SK-N-SH (cell line): Measurements from ENCODE around the gene CNBP. TPM values are rescaled to one million over a fixed set of nuclear protein-coding genes. Genes with fewer than 3 reads are reported as not detected.

Experiments
- CTCF ChIA-PET: fragments of 300-600, 350-600 bp; formaldehyde crosslinking; extraction: SDS; loops from one replicate; lab custom pipeline; 2021; lab: Yijun Ruan, JAX
- POLR2A ChIA-PET: fragments of 350-600 bp; sonication (Branson Sonifier 250); formaldehyde crosslinking; extraction: SDS; loops from one replicate; lab custom pipeline; 2020; ENCODE audit warnings: antibody characterized with exemption, inconsistent platforms; lab: Yijun Ruan, JAX
- DNase-seq: peaks from one replicate; pipeline ENCODE4 v3.0.0; 2012
- H2AFZ ChIP-seq: fragments of 200-600 bp; sonication (generic); 2 replicates; pipeline ENCODE4 v1.8.1; 2016; ENCODE audit warnings: antibody characterized with exemption, mild to moderate bottlenecking, low read depth
- H3F3A ChIP-seq: fragments of 200-600 bp; sonication (generic); replicated peaks from 2 replicates; pipeline ENCODE3; 2016; ENCODE audit warnings: antibody characterized with exemption, mild to moderate bottlenecking; ENCODE audit not compliant: insufficient read depth
- H3K27ac ChIP-seq, 2 experiments: fragments of 200-500 bp in 1 of 2; fragments of 200-600 bp in 1 of 2; sonication (Bioruptor generic) in 1 of 2; sonication (generic), shearing (Covaris generic) in 1 of 2; 2 replicates each; pipeline versions ENCODE4 v1.5.1 to v1.6.1; 2014 to 2016; ENCODE audit warnings: low read depth in 2 of 2, inconsistent platforms in 1 of 2, low read length in 1 of 2, mild to moderate bottlenecking in 1 of 2, mixed read lengths in 1 of 2
- H3K27me3 ChIP-seq: fragments of 200-600 bp; sonication (generic), shearing (Covaris generic); 2 replicates; pipeline ENCODE4 v1.6.1; 2016; ENCODE audit warnings: mixed run types; ENCODE audit not compliant: insufficient read depth
- H3K36me3 ChIP-seq, 2 experiments: fragments of 200-500 bp in 1 of 2; fragments of 200-600 bp in 1 of 2; sonication (Bioruptor generic) in 1 of 2; sonication (generic) in 1 of 2; replicated peaks in 1 of 2; 2 replicates each; pipeline versions ENCODE3 to v1.5.1; 2014 to 2016; ENCODE audit warnings: low read length in 1 of 2, mild to moderate bottlenecking in 1 of 2; ENCODE audit not compliant: insufficient read depth in 2 of 2, control insufficient read depth in 1 of 2
- H3K4me1 ChIP-seq, 2 experiments: fragments of 200-500 bp in 1 of 2; fragments of 200-600 bp in 1 of 2; sonication (Bioruptor generic) in 1 of 2; sonication (generic), shearing (Covaris generic) in 1 of 2; 2 replicates each; pipeline versions ENCODE4 v1.5.1 to v1.6.1; 2014 to 2016; ENCODE audit warnings: low read depth in 1 of 2, low read length in 1 of 2, mixed run types in 1 of 2; ENCODE audit not compliant: insufficient read depth in 2 of 2, control insufficient read depth in 1 of 2
- H3K4me2 ChIP-seq: fragments of 200-600 bp; sonication (generic), shearing (Covaris generic); 2 replicates; pipeline ENCODE4 v1.6.1; 2017; ENCODE audit warnings: mixed run types
- H3K4me3 ChIP-seq, 2 experiments: fragments of 200-500 bp in 1 of 2; fragments of 200-600 bp in 1 of 2; sonication (Bioruptor generic) in 1 of 2; sonication (generic), shearing (Covaris generic) in 1 of 2; 2 replicates each; pipeline versions ENCODE4 v1.5.1 to v1.8.1; 2014 to 2016; ENCODE audit warnings: low read depth in 2 of 2, inconsistent platforms in 1 of 2, low read length in 1 of 2, mild to moderate bottlenecking in 1 of 2, mixed read lengths in 1 of 2, moderate library complexity in 1 of 2
- H3K79me2 ChIP-seq: fragments of 200-600 bp; sonication (generic); 2 replicates; pipeline ENCODE4 v1.8.1; 2017; ENCODE audit warnings: mild to moderate bottlenecking; ENCODE audit not compliant: insufficient read depth
- H3K9ac ChIP-seq: fragments of 200-600 bp; sonication (generic); 2 replicates; pipeline ENCODE4 v1.6.1; 2017; ENCODE audit warnings: mixed run types
- H3K9me2 ChIP-seq: fragments of 200-600 bp; sonication (generic); 2 replicates; pipeline ENCODE4 v1.6.1; 2017; ENCODE audit warnings: mixed run types
- H3K9me3 ChIP-seq: fragments of 200-600 bp; sonication (generic); 2 replicates; pipeline ENCODE4 v1.6.1; 2017; ENCODE audit warnings: mixed run types, mild to moderate bottlenecking, moderate library complexity
- H4K20me1 ChIP-seq: fragments of 200-600 bp; sonication (generic); 2 replicates; pipeline ENCODE4 v1.6.1; 2017; ENCODE audit warnings: mild to moderate bottlenecking, mixed run types; ENCODE audit not compliant: insufficient read depth
- CHD2 ChIP-seq: fragments of 150-350 bp; IDR thresholded peaks from 2 replicates; pipeline ENCODE4 v1.6.1; 2018; ENCODE audit warnings: low read length; ENCODE audit not compliant: partially characterized antibody
- EP300 ChIP-seq, 2 experiments: IDR thresholded peaks; 2 replicates each; pipeline versions ENCODE4 v1.4.0 to v1.6.1; 2012; ENCODE audit warnings: borderline replicate concordance in 1 of 2, low read depth in 1 of 2, low read length in 1 of 2
- EZH2phosphoT487 ChIP-seq: fragments of 200-600 bp; sonication (generic); IDR thresholded peaks from 2 replicates; pipeline ENCODE4 v1.6.1; 2017; ENCODE audit warnings: low read depth, mixed run types, mild to moderate bottlenecking, antibody characterized with exemption, moderate library complexity, borderline replicate concordance
- FOSL2 ChIP-seq: IDR thresholded peaks from 2 replicates; pipeline ENCODE4 v1.4.0; 2012; ENCODE audit warnings: low read depth, mild to moderate bottlenecking, moderate library complexity, borderline replicate concordance
- FOXJ3 ChIP-seq: sonication (generic); formaldehyde crosslinking; IDR thresholded peaks from 2 replicates; pipeline ENCODE4 v1.5.1; 2020; ENCODE audit warnings: mild to moderate bottlenecking, missing genetic modification reagents
- MAX ChIP-seq: IDR thresholded peaks from 2 replicates; pipeline ENCODE4 v1.4.0; 2012; ENCODE audit warnings: low read depth
- MXI1 ChIP-seq: IDR thresholded peaks from 2 replicates; pipeline ENCODE4 v1.6.1; 2012; ENCODE audit warnings: mild to moderate bottlenecking, low read depth, low read length, improper control_type of control experiment
- PBX3 ChIP-seq: IDR thresholded peaks from 2 replicates; pipeline ENCODE4; 2012
- RCOR1 ChIP-seq: fragments of 150-350 bp; IDR thresholded peaks from 2 replicates; pipeline ENCODE4 v1.6.1; 2017; ENCODE audit warnings: antibody characterized with exemption, low read length
- REST ChIP-seq: IDR thresholded peaks from 2 replicates; pipeline ENCODE4 v1.6.1; 2012; ENCODE audit warnings: mild to moderate bottlenecking, low read depth, low read length, moderate library complexity
- RXRA ChIP-seq: IDR thresholded peaks from 2 replicates; pipeline ENCODE4 v1.4.0; 2012; ENCODE audit warnings: low read depth, mild to moderate bottlenecking, borderline replicate concordance
- SMC3 ChIP-seq: IDR thresholded peaks from 2 replicates; pipeline ENCODE4 v1.6.1; 2012; ENCODE audit warnings: low read depth, low read length, improper control_type of control experiment
- TAF1 ChIP-seq: IDR thresholded peaks from 2 replicates; pipeline ENCODE4 v1.6.1; 2012; ENCODE audit warnings: low read depth, mild to moderate bottlenecking, low read length, moderate library complexity, borderline replicate concordance
- TCF12 ChIP-seq: IDR thresholded peaks from 2 replicates; pipeline ENCODE4 v1.4.0; 2012
- YY1 ChIP-seq: IDR thresholded peaks from 2 replicates; pipeline ENCODE4 v1.4.0; 2012; ENCODE audit warnings: low read depth, mild to moderate bottlenecking
- WGBS: methylation state at CpG from one replicate; pipeline ENCODE4 v1.1.6; 2017; ENCODE audit warnings: low lambda C conversion rate; 5-methylcytosine and 5-hydroxymethylcytosine counted together
- polyA plus RNA-seq, 3 experiments: library from polyadenylated mRNA; depleted of rRNA; stranded (reverse); fragments of >200 nt; gene quantifications; 2 replicates each; pipeline ENCODE4 v1.2.3, GENCODE V29; 2012
- TF ChIP-seq, protein P1 (sequence below): fragments of 200-600 bp; sonication (generic); IDR thresholded peaks from 2 replicates; pipeline ENCODE4 v1.6.1; 2017; ENCODE audit warnings: antibody characterized with exemption, mild to moderate bottlenecking, moderate library complexity
- TF ChIP-seq, protein P2 (sequence below): fragments of 150-350 bp; IDR thresholded peaks from 2 replicates; pipeline ENCODE4 v1.6.1; 2016; ENCODE audit warnings: mild to moderate bottlenecking, low read depth, low read length

Gene CNBP
- polyA plus RNA-seq, 1 of the 3 experiments (the other 2 are of a cell fraction): 240 TPM

DNA sequence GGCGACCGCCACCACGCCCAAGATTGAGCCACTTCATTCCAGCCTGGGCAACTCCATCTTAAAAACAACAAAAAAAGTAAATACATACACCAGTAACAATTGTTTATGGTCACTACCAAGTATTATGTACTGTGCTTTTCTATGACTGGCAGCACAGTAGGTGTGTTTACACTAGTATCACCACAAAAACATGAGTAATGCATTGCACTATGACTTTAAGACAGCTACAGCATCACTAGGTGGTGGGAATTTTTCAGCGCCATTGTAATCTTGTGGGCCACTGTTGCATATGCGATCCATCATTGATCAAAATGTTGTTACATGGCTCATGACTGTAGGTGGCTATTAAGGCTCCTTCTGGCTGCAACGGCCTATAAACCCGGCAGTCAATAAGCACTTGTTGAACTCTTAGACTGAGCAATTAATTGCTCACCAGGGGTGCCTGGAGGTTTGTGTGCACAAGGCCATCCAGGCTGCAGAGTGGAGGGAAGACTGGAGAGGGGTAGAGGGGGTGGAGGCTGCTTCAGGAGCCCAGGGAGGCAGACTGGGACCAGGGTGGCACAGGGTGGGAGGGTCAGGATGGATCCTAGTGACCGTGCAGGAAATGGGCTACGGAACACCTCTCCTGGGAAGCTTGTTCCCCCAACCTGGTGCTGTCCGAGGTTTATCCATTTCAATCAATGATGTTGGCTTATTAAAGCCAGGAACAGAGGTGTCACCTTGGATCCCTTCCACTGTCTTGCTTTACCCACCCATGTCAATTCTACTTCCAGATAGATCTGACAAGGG, 47.8 kb upstream of the CNBP start:
- H3K4me1 ChIP-seq: peaks cover 0 to 19% of the 10 kb centered on the region in 2 experiments; a peak in 2 of 4 replicates
- H3K36me3 ChIP-seq: no peaks in the 10 kb centered on the region
- no peaks in the 10 kb centered on the region for H4K20me1 ChIP-seq
- no peak overlapping the region for H3K4me3 ChIP-seq
- peak overlapping the region in 1 of 2 experiments; percentile 75; a peak in 2 of 4 replicates for H3K27ac ChIP-seq
- DNase-seq: no peak
- no peaks in the 10 kb centered on the region for H3K27me3 ChIP-seq
- H3K9me2 ChIP-seq: no peaks in the 10 kb centered on the region
- WGBS: 74% methylated on average over 9 of the region's 10 CpGs
- H3K9me3 ChIP-seq: no peaks in the 10 kb centered on the region
- TF ChIP-seq YY1 (no peak), EZH2phosphoT487 (no peak), MXI1 (no peak), CHD2 (no peak), RXRA (no peak), SMC3 (no peak), FOXJ3 (CRISPR knock-in tag) (no peak), RCOR1 (no peak), FOSL2 (no peak), MAX (no peak), TCF12 (no peak), EP300 (IDR thresholded peaks at IDR 0.05; ENCODE audit: borderline replicate concordance in 1 of 2, low read depth in 1 of 2, low read length in 1 of 2) (no peak), TAF1 (no peak), PBX3 (no peak), REST (no peak)
- TF ChIP-seq, protein P1, sequence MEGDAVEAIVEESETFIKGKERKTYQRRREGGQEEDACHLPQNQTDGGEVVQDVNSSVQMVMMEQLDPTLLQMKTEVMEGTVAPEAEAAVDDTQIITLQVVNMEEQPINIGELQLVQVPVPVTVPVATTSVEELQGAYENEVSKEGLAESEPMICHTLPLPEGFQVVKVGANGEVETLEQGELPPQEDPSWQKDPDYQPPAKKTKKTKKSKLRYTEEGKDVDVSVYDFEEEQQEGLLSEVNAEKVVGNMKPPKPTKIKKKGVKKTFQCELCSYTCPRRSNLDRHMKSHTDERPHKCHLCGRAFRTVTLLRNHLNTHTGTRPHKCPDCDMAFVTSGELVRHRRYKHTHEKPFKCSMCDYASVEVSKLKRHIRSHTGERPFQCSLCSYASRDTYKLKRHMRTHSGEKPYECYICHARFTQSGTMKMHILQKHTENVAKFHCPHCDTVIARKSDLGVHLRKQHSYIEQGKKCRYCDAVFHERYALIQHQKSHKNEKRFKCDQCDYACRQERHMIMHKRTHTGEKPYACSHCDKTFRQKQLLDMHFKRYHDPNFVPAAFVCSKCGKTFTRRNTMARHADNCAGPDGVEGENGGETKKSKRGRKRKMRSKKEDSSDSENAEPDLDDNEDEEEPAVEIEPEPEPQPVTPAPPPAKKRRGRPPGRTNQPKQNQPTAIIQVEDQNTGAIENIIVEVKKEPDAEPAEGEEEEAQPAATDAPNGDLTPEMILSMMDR: no peak
- TF ChIP-seq, protein P2, sequence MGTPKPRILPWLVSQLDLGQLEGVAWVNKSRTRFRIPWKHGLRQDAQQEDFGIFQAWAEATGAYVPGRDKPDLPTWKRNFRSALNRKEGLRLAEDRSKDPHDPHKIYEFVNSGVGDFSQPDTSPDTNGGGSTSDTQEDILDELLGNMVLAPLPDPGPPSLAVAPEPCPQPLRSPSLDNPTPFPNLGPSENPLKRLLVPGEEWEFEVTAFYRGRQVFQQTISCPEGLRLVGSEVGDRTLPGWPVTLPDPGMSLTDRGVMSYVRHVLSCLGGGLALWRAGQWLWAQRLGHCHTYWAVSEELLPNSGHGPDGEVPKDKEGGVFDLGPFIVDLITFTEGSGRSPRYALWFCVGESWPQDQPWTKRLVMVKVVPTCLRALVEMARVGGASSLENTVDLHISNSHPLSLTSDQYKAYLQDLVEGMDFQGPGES: no peak
- POLR2A ChIA-PET: no interaction called here
- no peak overlapping the region for H3K4me2 ChIP-seq
- H2AFZ ChIP-seq: no peak overlapping the region
- H3F3A ChIP-seq: peaks cover 29% of the 10 kb centered on the region
- CTCF ChIA-PET: interaction anchor here (0.9 to 8.8 kb wide), 3 partner anchors 14 to 265 kb away, joined by 3 to 49 read pairs (median 4); no protein-coding TSS in a partner anchor
- no peak overlapping the region for H3K9ac ChIP-seq
- no peaks in the 10 kb centered on the region for H3K79me2 ChIP-seq
